ENCODE data around the gene MYO1D.

- no peak for TF ChIP-seq CTCF (IDR thresholded peaks at IDR 0.05; ENCODE audit: insufficient read depth, low read depth, low read length)
- no peak for TF ChIP-seq EZH2 (IDR thresholded peaks at IDR 0.05; ENCODE audit: insufficient read depth, low read length)
Observed at GRCh38 chr17:32523017-32523680, 353.8 kb downstream of the MYO1D start.
